Mucosa of rectum (tissue), 2 donors: ENCODE measurements around the gene FAM228B.
"Not testable (repeated sequence)": the region's sequence is repeated elsewhere in the genome, so short reads cannot be mapped to it uniquely, and the experiment has no call there.

Source experiments
- H3K27ac ChIP-seq, 2 donors: one replicate each; pipeline ENCODE4 v1.7.0; 2013; ENCODE audit warnings: inconsistent platforms in 2 of 2, low read depth in 2 of 2, low read length in 2 of 2
- H3K27me3 ChIP-seq, 2 donors: one replicate each; pipeline ENCODE4 v1.7.0; 2013; ENCODE audit warnings: low read length in 2 of 2; ENCODE audit not compliant: control insufficient read depth in 2 of 2, insufficient read depth in 2 of 2
- H3K36me3 ChIP-seq, 2 donors: one replicate each; pipeline ENCODE4 v1.7.0; 2013; ENCODE audit warnings: low read length in 2 of 2; ENCODE audit not compliant: control insufficient read depth in 2 of 2, insufficient read depth in 2 of 2
- H3K4me1 ChIP-seq, 2 donors: one replicate each; pipeline ENCODE4 v1.7.0; 2013; ENCODE audit warnings: low read length in 2 of 2, mild to moderate bottlenecking in 1 of 2; ENCODE audit not compliant: control insufficient read depth in 2 of 2, insufficient read depth in 2 of 2
- H3K4me3 ChIP-seq, 2 donors: one replicate each; pipeline ENCODE4 v1.7.0; 2013; ENCODE audit warnings: low read length in 2 of 2
- H3K9ac ChIP-seq, 2 donors: one replicate each; pipeline ENCODE4 v1.7.0; 2013; ENCODE audit warnings: low read length in 2 of 2, low read depth in 1 of 2, mild to moderate bottlenecking in 1 of 2
- H3K9me3 ChIP-seq, 2 donors: one replicate each; pipeline ENCODE4 v1.7.0; 2013; ENCODE audit warnings: low read length in 2 of 2; ENCODE audit not compliant: control insufficient read depth in 2 of 2
- donor health status: healthy.
- donor health status: Normal muscosa, but diverticular disease.

FAM228B gene

GRCh38 chr2:24102677-24103076, 20.6 kb upstream of the FAM228B start:
- H3K9me3 ChIP-seq, result no peaks in the 10 kb centered on the region
- no peak overlapping the region for H3K9ac ChIP-seq
- no peak overlapping the region for H3K27ac ChIP-seq
- no peak overlapping the region for H3K4me3 ChIP-seq
- H3K27me3 ChIP-seq, result no peaks in the 10 kb centered on the region
- peaks cover 0 to 3% of the 10 kb centered on the region in 2 donors for H3K36me3 ChIP-seq
- H3K4me1 ChIP-seq, result no peaks in the 10 kb centered on the region

GRCh38 chr2:24104110-24104650, 19.1 kb upstream of the FAM228B start:
- H3K27ac ChIP-seq, result no peak overlapping the region
- peaks cover 0 to 3% of the 10 kb centered on the region in 2 donors for H3K36me3 ChIP-seq
- no peaks in the 10 kb centered on the region for H3K4me1 ChIP-seq
- H3K9me3 ChIP-seq, result no peaks in the 10 kb centered on the region
- no peak overlapping the region for H3K4me3 ChIP-seq
- no peak overlapping the region for H3K9ac ChIP-seq
- H3K27me3 ChIP-seq, result no peaks in the 10 kb centered on the region

GRCh38 chr2:24104906-24105305, 18.4 kb upstream of the FAM228B start:
- Histone ChIP-seq H3K36me3 (peaks cover 0 to 3% of the 10 kb centered on the region in 2 donors), H3K4me3 (no peak overlapping the region), H3K9me3 (no peaks in the 10 kb centered on the region), H3K27ac (no peak overlapping the region), H3K9ac (no peak overlapping the region), H3K4me1 (no peaks in the 10 kb centered on the region), H3K27me3 (no peaks in the 10 kb centered on the region)

- H3K9me3 ChIP-seq, result no peaks in the 10 kb centered on the region
- no peak overlapping the region for H3K4me3 ChIP-seq
- H3K36me3 ChIP-seq, result peaks cover 0 to 3% of the 10 kb centered on the region in 2 donors
- H3K9ac ChIP-seq, result no peak overlapping the region
- H3K27me3 ChIP-seq, result no peaks in the 10 kb centered on the region
- H3K27ac ChIP-seq, result no peak overlapping the region
- no peaks in the 10 kb centered on the region for H3K4me1 ChIP-seq
Measured at GRCh38 chr2:24105816-24106215, 17.5 kb upstream of the FAM228B start.

GRCh38 chr2:24106786-24107185, 16.5 kb upstream of the FAM228B start:
- Histone ChIP-seq H3K36me3 (peaks cover 0 to 3% of the 10 kb centered on the region in 2 donors), H3K9ac (no peak overlapping the region), H3K9me3 (no peaks in the 10 kb centered on the region), H3K27ac (no peak overlapping the region), H3K4me1 (no peaks in the 10 kb centered on the region), H3K4me3 (no peak overlapping the region), H3K27me3 (no peaks in the 10 kb centered on the region)

- Histone ChIP-seq H3K4me1 (no peaks in the 10 kb centered on the region), H3K27me3 (no peaks in the 10 kb centered on the region), H3K9me3 (no peaks in the 10 kb centered on the region), H3K36me3 (peaks cover 0 to 3% of the 10 kb centered on the region in 2 donors), H3K27ac (no peak overlapping the region), H3K4me3 (no peak overlapping the region), H3K9ac (no peak overlapping the region)
Measured at GRCh38 chr2:24107336-24107735, 15.9 kb upstream of the FAM228B start.

- not testable (repeated sequence) for H3K27ac ChIP-seq, H3K27me3 ChIP-seq, H3K9ac ChIP-seq, H3K4me1 ChIP-seq, H3K4me3 ChIP-seq, H3K9me3 ChIP-seq, H3K36me3 ChIP-seq
Measured at GRCh38 chr2:24109431-24109830, 13.8 kb upstream of the FAM228B start.

- no peaks in the 10 kb centered on the region for H3K9me3 ChIP-seq
- no peaks in the 10 kb centered on the region for H3K36me3 ChIP-seq
- no peak overlapping the region for H3K4me3 ChIP-seq
- H3K4me1 ChIP-seq, result no peaks in the 10 kb centered on the region
- no peak overlapping the region for H3K9ac ChIP-seq
- no peak overlapping the region for H3K27ac ChIP-seq
- H3K27me3 ChIP-seq, result no peaks in the 10 kb centered on the region
Measured at GRCh38 chr2:24110660-24111303, 12.5 kb upstream of the FAM228B start.

GRCh38 chr2:24111407-24111901, 11.8 kb upstream of the FAM228B start:
- Histone ChIP-seq H3K27me3 (no peaks in the 10 kb centered on the region), H3K9ac (no peak overlapping the region), H3K9me3 (no peaks in the 10 kb centered on the region), H3K4me3 (no peak overlapping the region), H3K4me1 (no peaks in the 10 kb centered on the region), H3K27ac (no peak overlapping the region), H3K36me3 (no peaks in the 10 kb centered on the region)

- Histone ChIP-seq H3K27me3 (no peaks in the 10 kb centered on the region), H3K27ac (no peak overlapping the region), H3K9me3 (no peaks in the 10 kb centered on the region), H3K9ac (no peak overlapping the region), H3K4me1 (no peaks in the 10 kb centered on the region), H3K4me3 (no peak overlapping the region), H3K36me3 (no peaks in the 10 kb centered on the region)
Measured at GRCh38 chr2:24115057-24115456, 8.2 kb upstream of the FAM228B start.
